ENCODE results near the gene SYT13.

SYT13 gene

GRCh38 chr11:45316258-45316657 lies 30.1 kb upstream of the SYT13 start:
- TF ChIP-seq, protein P1, sequence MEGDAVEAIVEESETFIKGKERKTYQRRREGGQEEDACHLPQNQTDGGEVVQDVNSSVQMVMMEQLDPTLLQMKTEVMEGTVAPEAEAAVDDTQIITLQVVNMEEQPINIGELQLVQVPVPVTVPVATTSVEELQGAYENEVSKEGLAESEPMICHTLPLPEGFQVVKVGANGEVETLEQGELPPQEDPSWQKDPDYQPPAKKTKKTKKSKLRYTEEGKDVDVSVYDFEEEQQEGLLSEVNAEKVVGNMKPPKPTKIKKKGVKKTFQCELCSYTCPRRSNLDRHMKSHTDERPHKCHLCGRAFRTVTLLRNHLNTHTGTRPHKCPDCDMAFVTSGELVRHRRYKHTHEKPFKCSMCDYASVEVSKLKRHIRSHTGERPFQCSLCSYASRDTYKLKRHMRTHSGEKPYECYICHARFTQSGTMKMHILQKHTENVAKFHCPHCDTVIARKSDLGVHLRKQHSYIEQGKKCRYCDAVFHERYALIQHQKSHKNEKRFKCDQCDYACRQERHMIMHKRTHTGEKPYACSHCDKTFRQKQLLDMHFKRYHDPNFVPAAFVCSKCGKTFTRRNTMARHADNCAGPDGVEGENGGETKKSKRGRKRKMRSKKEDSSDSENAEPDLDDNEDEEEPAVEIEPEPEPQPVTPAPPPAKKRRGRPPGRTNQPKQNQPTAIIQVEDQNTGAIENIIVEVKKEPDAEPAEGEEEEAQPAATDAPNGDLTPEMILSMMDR (IDR thresholded peaks at IDR 0.05; ENCODE audit: extremely low read depth, insufficient read depth, missing control alignments): no peak
- in situ Hi-C loops (cut with MboI; ENCODE audit: low pct_unique_long_range_greater_than_20kb, low sequenced_read_pairs, unreplicated experiment): loop anchor here (25.0 kb wide), 1 partner anchor 379 kb away; no protein-coding TSS in a partner anchor
- no peak for DNase-seq (ENCODE audit: low spot score)

DNA sequence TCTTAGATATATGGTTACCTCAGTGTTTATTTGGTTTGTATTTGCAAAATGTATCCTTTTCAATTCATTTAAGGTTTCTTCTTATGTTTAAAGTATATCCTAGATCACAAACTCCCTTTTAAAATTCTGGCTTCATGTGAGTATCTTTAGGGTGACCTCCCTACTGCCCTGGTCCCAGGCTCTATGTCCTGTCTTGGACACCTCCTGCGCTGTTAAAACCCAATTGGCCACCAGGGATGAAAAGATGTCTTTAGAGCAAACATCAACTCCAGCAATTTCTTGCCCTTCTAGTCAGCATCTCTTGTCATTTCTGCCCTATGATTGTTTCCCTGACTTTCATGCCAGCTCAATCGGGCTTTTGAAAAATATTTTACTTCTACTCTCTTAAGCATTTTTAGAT lies 28.8 kb upstream of the SYT13 start:
- in situ Hi-C loops (cut with MboI; ENCODE audit: low pct_unique_long_range_greater_than_20kb, low sequenced_read_pairs, unreplicated experiment): loop anchor here (25.0 kb wide), 1 partner anchor 378 kb away; no protein-coding TSS in a partner anchor
- TF ChIP-seq, protein P1 (IDR thresholded peaks at IDR 0.05; ENCODE audit: extremely low read depth, insufficient read depth, missing control alignments): no peak

DNA sequence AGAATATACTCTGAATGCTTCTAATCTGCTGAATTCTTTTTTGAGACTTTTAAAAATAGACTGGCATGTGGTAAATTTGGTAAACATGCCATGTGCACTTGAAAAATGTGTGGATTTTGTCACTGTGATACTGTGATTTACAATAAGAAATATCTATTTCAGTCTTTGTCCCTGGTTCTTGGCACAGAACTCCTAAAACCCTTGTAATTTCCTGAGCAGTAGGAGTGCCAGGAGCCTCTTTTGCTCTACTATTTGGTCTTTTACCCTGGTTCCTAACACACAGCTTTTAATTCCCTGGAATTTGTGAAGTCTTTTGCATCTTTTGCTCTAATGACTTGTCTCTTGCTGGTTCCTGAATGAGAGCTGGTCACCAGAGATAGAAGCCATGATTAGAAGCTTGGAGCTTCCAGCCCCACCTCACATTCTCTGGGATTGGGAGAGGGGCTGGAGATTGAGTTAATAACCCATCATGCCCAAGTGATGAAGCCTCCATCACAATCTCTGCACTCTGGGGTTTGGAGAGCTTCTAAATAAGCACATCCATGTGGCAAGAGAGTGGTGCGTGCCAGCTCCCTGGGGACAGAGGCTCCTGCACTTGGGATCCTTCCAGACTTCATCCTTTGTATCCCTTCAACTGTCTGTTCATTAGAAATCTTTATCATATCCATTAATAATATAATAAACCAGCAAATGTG lies 27.2 kb upstream of the SYT13 start:
- in situ Hi-C loops (cut with MboI; ENCODE audit: low pct_unique_long_range_greater_than_20kb, low sequenced_read_pairs, unreplicated experiment): loop anchor here (25.0 kb wide), 1 partner anchor 376 kb away; no protein-coding TSS in a partner anchor
- TF ChIP-seq, protein P1 (IDR thresholded peaks at IDR 0.05; ENCODE audit: extremely low read depth, insufficient read depth, missing control alignments): no peak
- no peak for DNase-seq (ENCODE audit: low spot score)

More for the DNA sequence above, 28.8 kb upstream of the SYT13 start:
- DNase-seq (ENCODE audit: low spot score): no peak

DNA sequence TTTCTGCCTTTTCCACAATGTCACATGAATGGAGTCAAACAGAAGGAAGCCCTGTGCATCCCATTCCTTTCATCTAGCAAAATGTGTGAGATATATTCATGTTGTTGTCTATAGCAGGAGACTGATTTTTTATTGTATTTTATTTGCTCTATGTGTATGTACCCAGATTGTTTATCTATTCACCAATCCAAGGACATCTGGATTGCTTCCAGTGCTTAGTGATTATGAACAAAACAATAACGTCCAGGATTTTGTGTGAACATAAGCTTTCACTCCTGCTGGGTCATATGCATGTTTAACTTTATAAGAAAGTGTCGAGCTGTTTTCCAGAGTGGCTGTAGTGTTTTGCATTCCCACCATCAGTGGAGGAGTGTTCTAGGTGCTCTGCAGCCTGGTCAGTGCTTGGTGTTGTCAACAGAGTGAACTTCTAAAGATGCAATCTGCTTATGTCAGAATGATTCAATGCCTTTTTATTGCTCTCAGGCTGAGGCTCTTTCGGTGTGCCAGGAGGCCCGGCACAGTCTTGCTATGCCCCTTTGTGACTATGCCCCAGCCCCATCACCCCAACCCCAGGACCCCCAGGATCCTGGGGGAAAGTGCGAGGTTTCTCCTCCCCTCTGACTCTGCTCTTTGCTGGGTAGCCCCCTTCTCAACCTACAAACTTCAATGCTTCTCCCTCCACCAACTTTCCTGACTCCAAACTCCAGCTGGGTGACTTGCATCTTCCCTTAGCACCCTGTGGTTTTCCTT lies 19.9 kb upstream of the SYT13 start:
- DNase-seq (ENCODE audit: low spot score): no peak
- in situ Hi-C loops (cut with MboI; ENCODE audit: low pct_unique_long_range_greater_than_20kb, low sequenced_read_pairs, unreplicated experiment): loop anchor here (25.0 kb wide), 1 partner anchor 369 kb away; no protein-coding TSS in a partner anchor
- TF ChIP-seq, protein P1 (IDR thresholded peaks at IDR 0.05; ENCODE audit: extremely low read depth, insufficient read depth, missing control alignments): no peak

DNA sequence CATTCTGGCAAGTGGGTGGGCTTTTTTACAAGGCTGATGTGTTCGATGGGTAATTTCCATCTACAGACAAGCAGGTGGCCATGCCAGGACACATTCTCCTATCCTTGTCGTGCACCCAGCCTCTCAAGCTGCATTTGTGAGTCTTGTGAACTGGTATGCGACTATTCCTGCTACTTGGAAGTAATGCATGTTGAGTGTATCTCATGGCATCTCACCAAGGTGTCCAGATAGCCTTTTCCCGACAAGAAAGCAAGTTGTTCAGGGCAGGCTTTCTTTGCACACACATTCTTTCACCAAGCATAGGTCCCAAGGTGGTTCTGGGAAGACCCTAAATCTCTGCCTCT lies 18.8 kb upstream of the SYT13 start:
- in situ Hi-C loops (cut with MboI; ENCODE audit: low pct_unique_long_range_greater_than_20kb, low sequenced_read_pairs, unreplicated experiment): loop anchor here (25.0 kb wide), 1 partner anchor 368 kb away; no protein-coding TSS in a partner anchor
- DNase-seq (ENCODE audit: low spot score): no peak
- TF ChIP-seq, protein P1 (IDR thresholded peaks at IDR 0.05; ENCODE audit: extremely low read depth, insufficient read depth, missing control alignments): no peak

- DNase-seq (ENCODE audit: low spot score): no peak
- TF ChIP-seq, protein P1 (IDR thresholded peaks at IDR 0.05; ENCODE audit: extremely low read depth, insufficient read depth, missing control alignments): no peak
- in situ Hi-C loops (cut with MboI; ENCODE audit: low pct_unique_long_range_greater_than_20kb, low sequenced_read_pairs, unreplicated experiment): loop anchor here (25.0 kb wide), 1 partner anchor 367 kb away; no protein-coding TSS in a partner anchor
These were observed 18.2 kb upstream of the SYT13 start for GRCh38 chr11:45304111-45304991.
